Pericardium fibroblast (primary cell): Measurements from ENCODE around the gene ALG14. TPM values are rescaled to one million over a fixed set of nuclear protein-coding genes. Genes with fewer than 3 reads are reported as not detected.

Experiments
- total RNA-seq: library from RNA; depleted of rRNA; stranded (reverse); fragments of >200 nt; gene quantifications from 2 replicates; pipeline ENCODE4 v1.2.3, GENCODE V29; 2015

The ALG14 gene
- 0.93 and 0.94 TPM in 2 replicates for total RNA-seq

GRCh38 chr1:95072532-95073419 is at the start of gene ALG14:
TSS of gene ALG14 (minus strand) at chr1:95072951. CDS start at chr1:95072898, 53 bp downstream.

GRCh38 chr1:95117207-95118066 is 44.7 kb upstream of the ALG14 start, which contains the start of gene TLCD4:
TSS of gene TLCD4 (plus strand) at chr1:95117355. CDS start at chr1:95143902, 26,547 bp downstream.

GRCh38 chr1:94926915-94927404 is 145.8 kb downstream of the ALG14 start, which contains the start of gene CNN3:
TSS of gene CNN3 (minus strand) at chr1:94927110. CDS start at chr1:94926894, 216 bp downstream.

Other genes starting within 250 kb of the ALG14 start
- 206 and 320 TPM in 2 replicates for gene CNN3, start 145.8 kb downstream of the ALG14 start, total RNA-seq
- 0.09 and 0.35 TPM in 2 replicates for gene TLCD4, start 44.4 kb upstream of the ALG14 start, total RNA-seq
- gene RWDD3, start 161.3 kb upstream of the ALG14 start, total RNA-seq, result 9.7 and 19.3 TPM in 2 replicates